Right atrium auricular region (tissue), 2 donors: Measurements from ENCODE around the gene BDKRB1. TPM values are rescaled to one million over a fixed set of nuclear protein-coding genes. Genes with fewer than 3 reads are reported as not detected.

ENCODE experiments used
- DNase-seq: peaks from one replicate; pipeline ENCODE4 v3.0.0-alpha.2; 2019; ENCODE audit warnings: low spot score
- H3K27ac ChIP-seq, 2 donors: fragments of 200-600 bp; sonication (generic); 1 replicate in 1 of 2; 2 replicates in 1 of 2; pipeline ENCODE4 v1.5.1; 2016 to 2019
- H3K27me3 ChIP-seq, 2 donors: fragments of 200-600 bp; sonication (generic); one replicate each; pipeline versions ENCODE4 v1.5.1 to v1.6.0; 2017 to 2019
- H3K36me3 ChIP-seq: fragments of 200-600 bp; sonication (generic); one replicate; pipeline ENCODE4 v1.5.1; 2016
- H3K4me1 ChIP-seq, 2 donors: fragments of 200-600 bp; sonication (generic); one replicate each; pipeline versions ENCODE4 v1.5.1 to v1.6.0; 2017 to 2019
- H3K4me3 ChIP-seq, 2 donors: fragments of 200-600 bp; sonication (generic); 1 replicate in 1 of 2; 2 replicates in 1 of 2; pipeline ENCODE4 v1.5.1; 2017 to 2019; ENCODE audit warnings: mild to moderate bottlenecking in 1 of 2, moderate library complexity in 1 of 2
- H3K9me3 ChIP-seq, 2 donors: fragments of 200-600 bp; sonication (generic); one replicate each; pipeline ENCODE4 v1.5.1; 2019
- total RNA-seq, 2 donors: library from RNA; depleted of rRNA; stranded (reverse); fragments of >200 nt; gene quantifications; one replicate each; pipeline ENCODE4 v1.1.0, GENCODE V29; 2016
- TF ChIP-seq, protein P1 (sequence below), 2 donors: fragments of 200-600 bp; sonication (generic); IDR thresholded peaks; one replicate each; pipeline ENCODE4 v1.5.1; 2019; ENCODE audit warnings: antibody characterized with exemption in 2 of 2

Gene BDKRB1
- total RNA-seq, 2 donors from 2014 or later = 0.39 to 20.0 TPM

- Histone ChIP-seq H3K27me3 (no peaks in the 10 kb centered on the region), H3K36me3 (no peaks in the 10 kb centered on the region), H3K9me3 (peaks cover 0 to 13% of the 10 kb centered on the region in 2 donors), H3K27ac (no peak overlapping the region), H3K4me1 (no peaks in the 10 kb centered on the region), H3K4me3 (no peak overlapping the region)
- TF ChIP-seq, protein P1, sequence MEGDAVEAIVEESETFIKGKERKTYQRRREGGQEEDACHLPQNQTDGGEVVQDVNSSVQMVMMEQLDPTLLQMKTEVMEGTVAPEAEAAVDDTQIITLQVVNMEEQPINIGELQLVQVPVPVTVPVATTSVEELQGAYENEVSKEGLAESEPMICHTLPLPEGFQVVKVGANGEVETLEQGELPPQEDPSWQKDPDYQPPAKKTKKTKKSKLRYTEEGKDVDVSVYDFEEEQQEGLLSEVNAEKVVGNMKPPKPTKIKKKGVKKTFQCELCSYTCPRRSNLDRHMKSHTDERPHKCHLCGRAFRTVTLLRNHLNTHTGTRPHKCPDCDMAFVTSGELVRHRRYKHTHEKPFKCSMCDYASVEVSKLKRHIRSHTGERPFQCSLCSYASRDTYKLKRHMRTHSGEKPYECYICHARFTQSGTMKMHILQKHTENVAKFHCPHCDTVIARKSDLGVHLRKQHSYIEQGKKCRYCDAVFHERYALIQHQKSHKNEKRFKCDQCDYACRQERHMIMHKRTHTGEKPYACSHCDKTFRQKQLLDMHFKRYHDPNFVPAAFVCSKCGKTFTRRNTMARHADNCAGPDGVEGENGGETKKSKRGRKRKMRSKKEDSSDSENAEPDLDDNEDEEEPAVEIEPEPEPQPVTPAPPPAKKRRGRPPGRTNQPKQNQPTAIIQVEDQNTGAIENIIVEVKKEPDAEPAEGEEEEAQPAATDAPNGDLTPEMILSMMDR (IDR thresholded peaks at IDR 0.05) = no peak
- DNase-seq = no peak
These were observed 43.1 kb upstream of the BDKRB1 start for GRCh38 chr14:96212896-96213295.

- no peaks in the 10 kb centered on the region for H3K4me1 ChIP-seq
- H3K27ac ChIP-seq = no peak overlapping the region
- no peak overlapping the region for H3K4me3 ChIP-seq
- TF ChIP-seq, protein P1 (IDR thresholded peaks at IDR 0.05) = no peak
- no peaks in the 10 kb centered on the region for H3K27me3 ChIP-seq
- no peaks in the 10 kb centered on the region for H3K36me3 ChIP-seq
- no peak for DNase-seq
- peaks cover 0 to 13% of the 10 kb centered on the region in 2 donors for H3K9me3 ChIP-seq
These were observed 42.0 kb upstream of the BDKRB1 start for GRCh38 chr14:96213871-96214465.

GRCh38 chr14:96214793-96215192 is 41.2 kb upstream of the BDKRB1 start:
- H3K27me3 ChIP-seq = no peaks in the 10 kb centered on the region
- H3K4me1 ChIP-seq = no peaks in the 10 kb centered on the region
- no peak for DNase-seq
- H3K9me3 ChIP-seq = peaks cover 0 to 13% of the 10 kb centered on the region in 2 donors
- no peaks in the 10 kb centered on the region for H3K36me3 ChIP-seq
- H3K27ac ChIP-seq = no peak overlapping the region
- no peak overlapping the region for H3K4me3 ChIP-seq
- TF ChIP-seq, protein P1 (IDR thresholded peaks at IDR 0.05) = no peak

GRCh38 chr14:96215452-96216244 is 40.4 kb upstream of the BDKRB1 start:
- peaks cover 0 to 13% of the 10 kb centered on the region in 2 donors for H3K9me3 ChIP-seq
- TF ChIP-seq, protein P1 (IDR thresholded peaks at IDR 0.05) = no peak
- H3K4me3 ChIP-seq = no peak overlapping the region
- no peaks in the 10 kb centered on the region for H3K4me1 ChIP-seq
- no peak overlapping the region for H3K27ac ChIP-seq
- DNase-seq = no peak
- H3K27me3 ChIP-seq = no peaks in the 10 kb centered on the region
- no peaks in the 10 kb centered on the region for H3K36me3 ChIP-seq

DNA sequence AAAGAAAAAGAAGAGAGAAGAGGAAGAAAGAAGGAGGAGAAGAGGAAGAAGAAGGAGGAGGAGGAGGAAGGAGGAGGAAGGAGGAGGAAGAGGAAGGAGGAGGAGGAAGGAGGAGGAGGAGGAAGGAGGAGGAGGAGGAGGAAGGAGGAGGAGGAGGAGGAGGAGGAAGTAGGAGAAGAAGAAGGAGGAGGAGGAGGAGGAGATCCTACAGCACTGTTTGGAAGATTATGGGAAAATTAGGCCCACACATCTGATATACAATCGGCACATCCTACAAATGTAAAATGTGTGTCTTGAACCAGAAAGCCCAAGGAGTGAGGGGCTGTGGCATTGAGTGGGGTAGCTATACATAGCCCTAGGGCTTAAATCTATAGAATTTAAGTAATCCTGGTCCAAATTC is 39.4 kb upstream of the BDKRB1 start:
- no peak for DNase-seq
- Histone ChIP-seq H3K27me3 (no peaks in the 10 kb centered on the region), H3K27ac (no peak overlapping the region), H3K9me3 (peaks cover 0 to 10% of the 10 kb centered on the region in 2 donors), H3K4me1 (no peaks in the 10 kb centered on the region), H3K36me3 (no peaks in the 10 kb centered on the region), H3K4me3 (no peak overlapping the region)
- TF ChIP-seq, protein P1 (IDR thresholded peaks at IDR 0.05) = no peak
